GM12878 (cell line): Measurements from ENCODE around the gene SLC9C1. TPM values are rescaled to one million over a fixed set of nuclear protein-coding genes. Genes with fewer than 3 reads are reported as not detected.

Source experiments
- ATF2 ChIP-seq: IDR thresholded peaks from 2 replicates; pipeline ENCODE4 v1.6.1; 2012; ENCODE audit warnings: low read length, inconsistent platforms
- ATF7 ChIP-seq: fragments of 450-650 bp; IDR thresholded peaks from 2 replicates; pipeline ENCODE4 v1.6.1; 2016; ENCODE audit warnings: low read depth, mild to moderate bottlenecking
- BCLAF1 ChIP-seq: fragments of 450-650 bp; IDR thresholded peaks from 2 replicates; pipeline ENCODE4 v1.6.1; 2017; ENCODE audit warnings: antibody characterized with exemption, mild to moderate bottlenecking, moderate library complexity
- E2F8 ChIP-seq: fragments of 450-650 bp; IDR thresholded peaks from 2 replicates; pipeline ENCODE4 v1.6.1; 2018; ENCODE audit warnings: mild to moderate bottlenecking, low read depth, moderate library complexity; ENCODE audit not compliant: partially characterized antibody
- FOXK2 ChIP-seq: fragments of 450-650 bp; IDR thresholded peaks from 2 replicates; pipeline ENCODE4 v1.6.1; 2017; ENCODE audit warnings: mild to moderate bottlenecking, moderate library complexity
- GABPA ChIP-seq: IDR thresholded peaks from 2 replicates; pipeline ENCODE4 v1.6.1; 2014; ENCODE audit warnings: antibody characterized with exemption, low read depth, mild to moderate bottlenecking, inconsistent platforms
- LARP7 ChIP-seq: fragments of 450-650 bp; IDR thresholded peaks from 2 replicates; pipeline ENCODE4 v1.6.1; 2017; ENCODE audit warnings: mild to moderate bottlenecking
- NFIC ChIP-seq: IDR thresholded peaks from 2 replicates; pipeline ENCODE4 v1.6.1; 2012; ENCODE audit warnings: low read depth, mild to moderate bottlenecking, inconsistent platforms, low read length, moderate library complexity
- NRF1 ChIP-seq: conservative IDR thresholded peaks from 2 replicates; pipeline ENCODE4 v1.6.1; 2011; ENCODE audit warnings: mild to moderate bottlenecking, low read depth, low read length, improper control_type of control experiment
- POLR2AphosphoS2 ChIP-seq: IDR thresholded peaks from 2 replicates; pipeline ENCODE4 v1.6.1; 2011; ENCODE audit warnings: low read depth, mild to moderate bottlenecking, low read length, improper control_type of control experiment, moderate library complexity
- POU2F2 ChIP-seq: IDR thresholded peaks from 3 replicates; pipeline ENCODE4 v1.6.1; 2011; ENCODE audit warnings: low read depth, mild to moderate bottlenecking, low read length, borderline replicate concordance
- RAD51 ChIP-seq: fragments of 450-650 bp; IDR thresholded peaks from 2 replicates; pipeline ENCODE4 v1.6.1; 2016; ENCODE audit warnings: moderate library complexity, mild to moderate bottlenecking, inconsistent platforms
- RBBP5 ChIP-seq: fragments of 200-600 bp; sonication (generic); conservative IDR thresholded peaks from 2 replicates; pipeline ENCODE4 v1.6.1; 2016
- RELB ChIP-seq: fragments of 450-650 bp; IDR thresholded peaks from 2 replicates; pipeline ENCODE4 v1.6.1; 2017; ENCODE audit warnings: low read depth, mild to moderate bottlenecking, moderate library complexity
- SMC3 ChIP-seq: IDR thresholded peaks from 2 replicates; pipeline ENCODE4 v1.6.1; 2011; ENCODE audit warnings: low read length, improper control_type of control experiment, borderline replicate concordance
- SREBF2 ChIP-seq: IDR thresholded peaks from 2 replicates; pipeline ENCODE4 v1.6.1; 2012; ENCODE audit warnings: mild to moderate bottlenecking, low read length
- STAT1 ChIP-seq: fragments of 450-650 bp; conservative IDR thresholded peaks from 2 replicates; pipeline ENCODE4 v1.6.1; 2014; ENCODE audit warnings: antibody characterized with exemption, mild to moderate bottlenecking
- STAT3 ChIP-seq: IDR thresholded peaks from 2 replicates; pipeline ENCODE4 v1.6.1; 2011; ENCODE audit warnings: low read depth, low read length, improper control_type of control experiment
- SUPT20H ChIP-seq: IDR thresholded peaks from 2 replicates; pipeline ENCODE4 v1.6.1; 2011; ENCODE audit warnings: low read depth, mild to moderate bottlenecking, low read length, moderate library complexity, borderline replicate concordance; ENCODE audit not compliant: control insufficient read depth
- WRNIP1 ChIP-seq: IDR thresholded peaks from 2 replicates; pipeline ENCODE4 v1.6.1; 2011; ENCODE audit warnings: low read depth, low read length, improper control_type of control experiment, borderline replicate concordance
- YY1 ChIP-seq: IDR thresholded peaks from 2 replicates; pipeline ENCODE4 v1.6.1; 2011; ENCODE audit warnings: low read depth, mild to moderate bottlenecking, low read length
- ZNF217 ChIP-seq: fragments of 450-650 bp; IDR thresholded peaks from 2 replicates; pipeline ENCODE4 v1.6.1; 2017; ENCODE audit warnings: antibody characterized with exemption, mild to moderate bottlenecking
- polyA plus RNA-seq, 11 experiments: library from polyadenylated mRNA; depleted of rRNA in 4 of 11; unstranded in 6 of 11; stranded (reverse) in 5 of 11; fragments of >200 nt; fragmentation: Nextera tagmentation in 4 of 11; fragmentation: Illumina TruSeq in 1 of 11; extraction: Ambion mirVana in 4 of 11; extraction: Trizol in 1 of 11; gene quantifications; 1 replicate in 1 of 11; 2 replicates in 10 of 11; pipeline versions ENCODE4 v1.2.1 to v1.2.3, GENCODE V29; 2011 to 2016; ENCODE audit warnings: inconsistent platforms in 2 of 11, missing spikeins in 2 of 11, low read depth in 1 of 11
- total RNA-seq, 4 experiments: library from RNA; depleted of rRNA in 3 of 4; stranded (reverse); fragments of >200 nt in 3 of 4; fragmentation: Illumina TruSeq in 1 of 4; extraction: Trizol in 1 of 4; gene quantifications; 2 replicates each; pipeline versions ENCODE4 v1.2.1 to v1.2.3, GENCODE V29; 2013 to 2021

The SLC9C1 gene
- total and polyA plus RNA-seq, 10 of the 15 experiments (the other 5 are each of a cell fraction or from before 2014, with no cell fraction given), result not detected

- 0 out of 3 replicates have a peak, but pooled peaks have one; percentile 13 for TF ChIP-seq POU2F2
- TF ChIP-seq NRF1, result no peak
- no peak for TF ChIP-seq BCLAF1
- no peak for TF ChIP-seq RBBP5
- no peak for TF ChIP-seq RAD51
- no peak for TF ChIP-seq LARP7
- no peak for TF ChIP-seq ZNF217
- no peak for TF ChIP-seq GABPA
- TF ChIP-seq SUPT20H, result no peak
- TF ChIP-seq SMC3, result peak; percentile 72
- TF ChIP-seq STAT3, result no peak
- TF ChIP-seq SREBF2, result no peak
- no peak for TF ChIP-seq WRNIP1
- TF ChIP-seq NFIC, result no peak
- no peak for TF ChIP-seq STAT1
- no peak for TF ChIP-seq POLR2AphosphoS2
- TF ChIP-seq FOXK2, result no peak
- no peak for TF ChIP-seq ATF7
- TF ChIP-seq E2F8, result no peak
- TF ChIP-seq ATF2, result no peak
- no peak for TF ChIP-seq YY1
- TF ChIP-seq RELB, result no peak; the same call in 1 of the 2 replicates
These were observed at the start of gene SLC9C1 (continued) for GRCh38 chr3:112293368-112294321.
